Measurements from ENCODE around the gene CEP85.
A peak's percentile ranks its signal among the peaks of the same experiment; 100 is the strongest.

The CEP85 gene

GRCh38 chr1:26233903-26234643, at the start of gene CEP85:
Gene CEP85, plus strand, starts transcription at chr1:26234200. Its CDS starts 5,584 bp downstream, at chr1:26239784.
- DNase-seq (ENCODE audit: low spot score) (peak; percentile 95), FAIRE-seq (peak; percentile 91)

GRCh38 chr1:26184883-26185282, 49.1 kb upstream of the CEP85 start:
- DNase-seq (ENCODE audit: low spot score) (no peak), FAIRE-seq (no peak)

GRCh38 chr1:26187882-26188281, 46.1 kb upstream of the CEP85 start:
- DNase-seq (ENCODE audit: low spot score) (no peak), FAIRE-seq (no peak)

GRCh38 chr1:26188477-26188876, 45.5 kb upstream of the CEP85 start:
- DNase-seq (ENCODE audit: low spot score) (no peak), FAIRE-seq (no peak)

- FAIRE-seq = no peak
Observed at GRCh38 chr1:26189331-26189730, 44.7 kb upstream of the CEP85 start.

GRCh38 chr1:26189751-26190275, 44.2 kb upstream of the CEP85 start:
- DNase-seq (ENCODE audit: low spot score) (no peak), FAIRE-seq (no peak)

More at GRCh38 chr1:26189331-26189730, 44.7 kb upstream of the CEP85 start:
- no peak for DNase-seq (ENCODE audit: low spot score)

GRCh38 chr1:26190373-26190987, 43.5 kb upstream of the CEP85 start, which contains the start of gene CATSPER4:
Gene CATSPER4, plus strand, starts transcription at chr1:26190602. Its CDS starts 26 bp downstream, at chr1:26190628.
- peak; percentile 64 for DNase-seq (ENCODE audit: low spot score)

GRCh38 chr1:26191739-26192138, 42.3 kb upstream of the CEP85 start:
- FAIRE-seq (no peak), DNase-seq (ENCODE audit: low spot score) (no peak)

More at GRCh38 chr1:26190373-26190987, 43.5 kb upstream of the CEP85 start, which contains the start of gene CATSPER4:
- no peak for FAIRE-seq

GRCh38 chr1:26195805-26196204, 38.2 kb upstream of the CEP85 start:
- DNase-seq (ENCODE audit: low spot score) = no peak
- FAIRE-seq = no peak

GRCh38 chr1:26197301-26197700, 36.7 kb upstream of the CEP85 start:
- DNase-seq (ENCODE audit: low spot score) (no peak), FAIRE-seq (no peak)

- FAIRE-seq = no peak
- no peak for DNase-seq (ENCODE audit: low spot score)
Observed at GRCh38 chr1:26197813-26198212, 36.2 kb upstream of the CEP85 start.

- DNase-seq (ENCODE audit: low spot score) (no peak), FAIRE-seq (no peak)
Observed at GRCh38 chr1:26200413-26200812, 33.6 kb upstream of the CEP85 start.

- FAIRE-seq = no peak
- no peak for DNase-seq (ENCODE audit: low spot score)
Observed at GRCh38 chr1:26203642-26204318, 30.2 kb upstream of the CEP85 start.

GRCh38 chr1:26210147-26210870, 23.7 kb upstream of the CEP85 start:
- DNase-seq (ENCODE audit: low spot score) (peak; percentile 4), FAIRE-seq (no peak)

GRCh38 chr1:26212726-26213125, 21.3 kb upstream of the CEP85 start:
- DNase-seq (ENCODE audit: low spot score) (no peak), FAIRE-seq (no peak)

- DNase-seq (ENCODE audit: low spot score) = no peak
- no peak for FAIRE-seq
Observed at GRCh38 chr1:26213335-26213905, 20.6 kb upstream of the CEP85 start.

- DNase-seq (ENCODE audit: low spot score) (no peak), FAIRE-seq (no peak)
Observed at GRCh38 chr1:26215246-26215645, 18.8 kb upstream of the CEP85 start.

GRCh38 chr1:26218906-26219494, 15.0 kb upstream of the CEP85 start:
- FAIRE-seq = peak; percentile 95
- peak; percentile 75 for DNase-seq (ENCODE audit: low spot score)

- DNase-seq (ENCODE audit: low spot score) (no peak), FAIRE-seq (no peak)
Observed at GRCh38 chr1:26220199-26220912, 13.6 kb upstream of the CEP85 start.

GRCh38 chr1:26221094-26221493, 12.9 kb upstream of the CEP85 start:
- FAIRE-seq (no peak), DNase-seq (ENCODE audit: low spot score) (no peak)
